Smooth muscle cell (in vitro differentiated cells): ENCODE results near the gene PTCD1. TPM values are rescaled to one million over a fixed set of nuclear protein-coding genes. Genes with fewer than 3 reads are reported as not detected.

ENCODE experiments used
- DNase-seq: peaks from one replicate; lab custom pipeline; 2025; ENCODE audit not compliant: unreplicated experiment; lab: John Stamatoyannopoulos, UW
- H2AFZ ChIP-seq: fragments of 200-600 bp; sonication (generic); 2 replicates; pipeline ENCODE4 v1.6.0; 2016; ENCODE audit warnings: antibody characterized with exemption, low read depth, mild to moderate bottlenecking
- H3F3A ChIP-seq: fragments of 200-600 bp; sonication (generic); 2 replicates; pipeline ENCODE4 v1.6.0; 2017; ENCODE audit warnings: antibody characterized with exemption, low read depth
- H3K27ac ChIP-seq: fragments of 200-600 bp; sonication (generic); 2 replicates; pipeline ENCODE4 v1.5.1; 2016; ENCODE audit warnings: low read depth, mild to moderate bottlenecking
- H3K27me3 ChIP-seq: fragments of 200-600 bp; sonication (generic); 2 replicates; pipeline ENCODE4 v1.6.1; 2016; ENCODE audit warnings: low read depth, mild to moderate bottlenecking
- H3K36me3 ChIP-seq: fragments of 200-600 bp; sonication (generic); 2 replicates; pipeline ENCODE4 v1.5.1; 2016; ENCODE audit warnings: low read depth
- H3K4me1 ChIP-seq: fragments of 200-600 bp; sonication (generic); 2 replicates; pipeline ENCODE4 v1.5.1; 2016; ENCODE audit warnings: low read depth
- H3K4me2 ChIP-seq: fragments of 200-600 bp; sonication (generic); 2 replicates; pipeline ENCODE4 v1.6.0; 2016; ENCODE audit warnings: mild to moderate bottlenecking
- H3K4me3 ChIP-seq: fragments of 200-600 bp; sonication (generic); 2 replicates; pipeline ENCODE4 v1.5.1; 2016; ENCODE audit warnings: mild to moderate bottlenecking
- H3K79me2 ChIP-seq: fragments of 200-600 bp; sonication (generic); 2 replicates; pipeline ENCODE4 v1.6.0; 2016; ENCODE audit warnings: low read depth, mild to moderate bottlenecking
- H3K9ac ChIP-seq: fragments of 200-600 bp; sonication (generic); 2 replicates; pipeline ENCODE4 v1.6.0; 2016; ENCODE audit warnings: low read depth
- H3K9me3 ChIP-seq: fragments of 200-600 bp; sonication (generic); replicated peaks from 2 replicates; pipeline ENCODE4 v1.5.1; 2016; ENCODE audit warnings: low read depth
- H4K20me1 ChIP-seq: fragments of 200-600 bp; sonication (generic); 2 replicates; pipeline ENCODE4 v1.6.0; 2016; ENCODE audit warnings: low read depth
- CTCF ChIP-seq: fragments of 200-600 bp; sonication (generic); IDR thresholded peaks from 2 replicates; pipeline ENCODE4 v1.5.1; 2017; ENCODE audit warnings: borderline replicate concordance, mild to moderate bottlenecking, antibody characterized with exemption; ENCODE audit not compliant: insufficient read depth, poor library complexity, severe bottlenecking
- WGBS: methylation state at CpG from one replicate; pipeline ENCODE4 v1.1.7; 2016; ENCODE audit warnings: low lambda C conversion rate; 5-methylcytosine and 5-hydroxymethylcytosine counted together
- polyA plus RNA-seq: library from polyadenylated mRNA; unstranded; fragments of >200 nt; fragmentation: Nextera tagmentation; extraction: Ambion mirVana; gene quantifications from 2 replicates; pipeline ENCODE4 v1.2.1, GENCODE V29; 2016
- total RNA-seq: library from RNA; depleted of rRNA; stranded (reverse); fragments of >200 nt; gene quantifications from 2 replicates; pipeline ENCODE4 v1.2.3, GENCODE V29; 2014

PTCD1 gene
- total and polyA plus RNA-seq, 2 experiments from 2014 or later, result 4.5 to 10.8 TPM

- H3K4me2 ChIP-seq, result no peak overlapping the region
- no peak overlapping the region for H3K4me3 ChIP-seq
- H3K9me3 ChIP-seq, result no peaks in the 10 kb centered on the region
- H3F3A ChIP-seq, result peaks cover 6% of the 10 kb centered on the region
- WGBS, result 98% methylated on average over 13 of the region's 13 CpGs
- H3K27ac ChIP-seq, result no peak overlapping the region
- no peaks in the 10 kb centered on the region for H3K27me3 ChIP-seq
- H2AFZ ChIP-seq, result no peak overlapping the region
- no peaks in the 10 kb centered on the region for H3K4me1 ChIP-seq
- no peak overlapping the region for H3K9ac ChIP-seq
- TF ChIP-seq CTCF, result no peak
- peaks cover 5% of the 10 kb centered on the region for H3K36me3 ChIP-seq
- DNase-seq, result no peak
- peaks cover 31% of the 10 kb centered on the region for H4K20me1 ChIP-seq
- H3K79me2 ChIP-seq, result no peaks in the 10 kb centered on the region
Measured at GRCh38 chr7:99452541-99452940, 13.9 kb upstream of the PTCD1 start.

GRCh38 chr7:99451936-99452335 is 13.3 kb upstream of the PTCD1 start:
- no peaks in the 10 kb centered on the region for H3K27me3 ChIP-seq

GRCh38 chr7:99449326-99449725 is 10.7 kb upstream of the PTCD1 start:
- no peak for DNase-seq
- Histone ChIP-seq H3K9ac (no peak overlapping the region), H3K27me3 (no peaks in the 10 kb centered on the region), H3K4me2 (no peak overlapping the region), H3K4me3 (no peak overlapping the region), H2AFZ (no peak overlapping the region), H3K27ac (no peak overlapping the region), H3K4me1 (no peaks in the 10 kb centered on the region), H4K20me1 (peaks cover 19% of the 10 kb centered on the region), H3F3A (no peaks in the 10 kb centered on the region), H3K36me3 (peaks cover 5% of the 10 kb centered on the region), H3K9me3 (no peaks in the 10 kb centered on the region), H3K79me2 (no peaks in the 10 kb centered on the region)
- TF ChIP-seq CTCF, result no peak
- 97% methylated on average over 5 of the region's 5 CpGs for WGBS

More at GRCh38 chr7:99451936-99452335, 13.3 kb upstream of the PTCD1 start:
- H3K9ac ChIP-seq, result no peak overlapping the region
- no peak overlapping the region for H3K4me3 ChIP-seq
- H3K79me2 ChIP-seq, result no peaks in the 10 kb centered on the region
- TF ChIP-seq CTCF, result no peak
- H3K27ac ChIP-seq, result no peak overlapping the region
- H3K9me3 ChIP-seq, result no peaks in the 10 kb centered on the region
- DNase-seq, result no peak
- peaks cover 26% of the 10 kb centered on the region for H4K20me1 ChIP-seq
- WGBS, result 95% methylated on average over 8 of the region's 8 CpGs
- H2AFZ ChIP-seq, result no peak overlapping the region
- H3F3A ChIP-seq, result peaks cover 1% of the 10 kb centered on the region
- no peaks in the 10 kb centered on the region for H3K4me1 ChIP-seq
- H3K36me3 ChIP-seq, result peaks cover 5% of the 10 kb centered on the region
- no peak overlapping the region for H3K4me2 ChIP-seq

- Histone ChIP-seq H3K4me2 (no peak overlapping the region), H3K9ac (no peak overlapping the region), H3K9me3 (no peaks in the 10 kb centered on the region), H3K36me3 (peaks cover 5% of the 10 kb centered on the region), H3F3A (no peaks in the 10 kb centered on the region), H3K4me3 (no peak overlapping the region), H2AFZ (no peak overlapping the region), H3K79me2 (no peaks in the 10 kb centered on the region), H4K20me1 (peaks cover 19% of the 10 kb centered on the region), H3K4me1 (no peaks in the 10 kb centered on the region), H3K27ac (no peak overlapping the region), H3K27me3 (no peaks in the 10 kb centered on the region)
- no peak for DNase-seq
- no peak for TF ChIP-seq CTCF
- WGBS, result 96% methylated on average over 10 of the region's 10 CpGs
Measured at GRCh38 chr7:99448855-99449254, 10.3 kb upstream of the PTCD1 start.
